Adipocyte (in vitro differentiated cells): ENCODE results near the gene SH3BP1.
"Not testable (repeated sequence)": the region's sequence is repeated elsewhere in the genome, so short reads cannot be mapped to it uniquely, and the experiment has no call there.

Experiments used
- DNase-seq: peaks from one replicate; pipeline ENCODE4 v3.0.0-alpha.2; 2015; ENCODE audit warnings: low read depth
- H3K27me3 ChIP-seq: replicated peaks from 2 replicates; pipeline ENCODE4 v1.7.0; 2013; ENCODE audit warnings: mild to moderate bottlenecking, low read length, moderate library complexity; ENCODE audit not compliant: control insufficient read depth, insufficient read depth
- H3K36me3 ChIP-seq: 2 replicates; pipeline ENCODE4 v1.7.0; 2013; ENCODE audit warnings: low read length, mild to moderate bottlenecking, moderate library complexity; ENCODE audit not compliant: control insufficient read depth, insufficient read depth, severe bottlenecking
- H3K4me1 ChIP-seq: 2 replicates; pipeline ENCODE4 v1.7.0; 2013; ENCODE audit warnings: mild to moderate bottlenecking, low read length, moderate library complexity; ENCODE audit not compliant: control insufficient read depth, insufficient read depth
- H3K4me3 ChIP-seq: 2 replicates; pipeline ENCODE4 v1.7.0; 2013; ENCODE audit warnings: mild to moderate bottlenecking, low read length, moderate library complexity
- H3K9ac ChIP-seq: 2 replicates; pipeline ENCODE4 v1.7.0; 2013; ENCODE audit warnings: mild to moderate bottlenecking, low read length, moderate library complexity
- H3K9me3 ChIP-seq: 2 replicates; pipeline ENCODE4 v1.7.0; 2013; ENCODE audit warnings: mild to moderate bottlenecking, low read length, moderate library complexity; ENCODE audit not compliant: control insufficient read depth

Gene SH3BP1

DNA sequence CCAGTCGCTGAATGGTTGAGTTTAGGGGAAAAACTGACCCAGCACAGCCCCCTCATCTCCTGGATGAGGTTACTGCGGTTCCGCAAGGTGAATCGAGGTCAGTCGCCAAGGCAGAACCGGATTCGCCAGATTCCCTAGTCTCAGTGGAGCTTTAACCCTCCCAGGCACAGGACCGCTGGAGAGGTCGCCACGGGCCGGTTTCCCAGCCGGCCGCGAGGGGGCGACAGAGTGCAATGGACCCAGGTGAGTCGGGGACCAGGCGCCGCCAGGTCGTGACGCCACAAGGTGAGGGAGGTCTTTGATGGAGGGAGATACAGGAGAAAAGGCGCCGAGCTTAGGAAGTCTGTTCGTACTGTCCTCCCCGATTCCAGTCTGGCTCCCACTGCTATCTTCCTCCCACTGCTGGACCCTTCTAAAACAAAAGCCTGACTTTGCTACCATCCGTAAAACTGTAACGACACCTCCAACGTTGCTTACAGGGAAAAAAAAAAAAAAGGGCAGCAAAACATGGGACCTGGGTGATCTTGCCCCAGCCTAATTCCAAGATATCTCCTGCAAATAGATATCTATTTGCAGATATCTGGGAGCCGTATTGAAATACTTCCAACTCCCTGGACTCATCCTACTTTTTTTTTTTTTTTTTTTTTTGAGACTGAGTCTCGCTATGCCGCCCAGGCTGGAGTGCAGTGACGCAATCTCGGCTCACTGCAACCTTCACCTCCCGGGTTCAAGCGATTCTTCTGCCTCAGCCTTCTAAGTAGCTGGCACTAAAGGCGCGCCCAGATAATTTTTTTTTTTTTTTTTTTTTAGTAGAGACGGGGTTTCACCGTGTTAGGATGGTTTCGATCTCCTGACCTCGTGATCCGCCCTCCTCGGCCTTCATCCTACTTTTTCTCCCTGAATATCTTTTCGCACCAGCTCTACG, 32.2 kb upstream of the SH3BP1 start:
- Histone ChIP-seq H3K9ac (peak overlapping the region; percentile 47), H3K4me1 (peaks cover 30% of the 10 kb centered on the region), H3K4me3 (peak overlapping the region; percentile 21), H3K27me3 (peaks cover 7% of the 10 kb centered on the region), H3K36me3 (no peaks in the 10 kb centered on the region), H3K9me3 (no peaks in the 10 kb centered on the region)
- peak; percentile 88 for DNase-seq

DNA sequence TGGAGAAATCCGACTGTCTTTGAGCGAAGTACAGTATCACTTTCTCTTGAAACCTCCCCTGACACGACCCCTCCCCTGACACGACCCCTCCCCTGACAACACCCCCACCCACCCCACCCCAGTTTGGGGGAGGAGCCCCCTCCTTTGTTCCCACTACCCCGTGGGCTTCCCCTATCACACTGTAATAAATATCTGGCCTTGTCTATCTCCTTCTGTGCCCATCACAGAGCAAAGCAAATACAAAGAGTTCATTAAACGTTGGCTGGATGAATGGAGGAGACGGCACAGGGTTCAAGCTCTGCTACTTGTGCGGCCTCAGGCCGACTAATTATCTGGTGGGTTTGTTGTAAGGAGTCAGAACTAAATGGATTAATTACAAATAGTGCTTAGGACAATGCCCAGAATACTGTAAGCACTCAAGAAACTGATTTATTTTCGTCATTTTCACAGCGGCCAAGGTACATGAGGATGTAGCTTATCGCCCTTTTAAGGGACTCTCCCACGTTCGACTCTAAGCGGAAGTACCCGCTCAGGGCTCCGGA, 31.5 kb upstream of the SH3BP1 start:
- DNase-seq = no peak
- no peaks in the 10 kb centered on the region for H3K36me3 ChIP-seq

DNA sequence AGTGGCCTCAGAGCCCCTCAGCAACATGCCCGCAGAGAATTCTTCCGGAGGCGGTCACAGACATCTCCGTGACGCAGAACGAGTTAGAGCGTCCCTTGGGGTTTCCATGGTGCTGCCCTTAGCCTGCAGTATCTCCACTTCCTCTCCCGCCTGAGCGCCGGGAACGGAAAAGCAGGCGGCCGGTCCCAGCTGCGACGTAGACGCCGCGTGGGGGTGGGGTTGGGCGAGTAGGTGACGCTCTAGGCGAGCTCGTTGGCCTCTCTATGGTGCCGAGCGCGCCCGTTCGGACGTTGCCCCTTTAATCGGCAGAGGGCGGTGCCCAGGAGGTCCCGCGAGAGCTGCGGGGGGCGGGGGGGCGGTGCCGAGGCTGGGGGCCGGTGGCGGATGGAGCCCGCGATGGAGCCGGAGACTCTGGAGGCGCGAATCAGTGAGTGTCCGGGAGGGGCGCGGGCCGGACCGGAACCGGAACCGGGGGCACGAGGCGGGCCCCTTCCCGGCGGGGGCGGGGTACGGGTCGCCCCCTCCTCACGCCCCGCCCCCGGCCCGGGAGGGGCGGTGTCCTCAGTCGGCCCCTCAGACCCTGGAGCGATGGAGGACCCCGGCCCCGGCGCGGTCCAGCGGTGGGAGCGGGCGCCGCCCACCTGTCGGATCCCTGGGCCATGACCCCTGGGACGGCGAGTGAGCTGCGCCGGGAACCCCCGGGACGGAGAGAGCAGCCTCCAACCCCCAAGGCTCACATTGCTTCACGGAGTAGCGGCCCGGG, 30.8 kb upstream of the SH3BP1 start, which contains the start of gene GGA1:
Gene GGA1 (plus strand): TSS at position 358 of the 763 bp plus-strand sequence. CDS start 27 bp downstream, at position 385.
- Histone ChIP-seq H3K9me3 (no peaks in the 10 kb centered on the region), H3K9ac (peak within 1 kb of the TSS; percentile 93), H3K27me3 (peaks cover 7% of the 10 kb centered on the region), H3K4me1 (peaks cover 37% of the 10 kb centered on the region), H3K4me3 (peak within 1 kb of the TSS; percentile 95), H3K36me3 (no peaks in the 10 kb centered on the region)
- DNase-seq = peak; percentile 97

More for the DNA sequence above, 31.5 kb upstream of the SH3BP1 start:
- peak overlapping the region; percentile 93 for H3K9ac ChIP-seq
- H3K27me3 ChIP-seq = peaks cover 7% of the 10 kb centered on the region
- H3K4me3 ChIP-seq = peak overlapping the region; percentile 95
- no peaks in the 10 kb centered on the region for H3K9me3 ChIP-seq
- H3K4me1 ChIP-seq = peaks cover 31% of the 10 kb centered on the region

DNA sequence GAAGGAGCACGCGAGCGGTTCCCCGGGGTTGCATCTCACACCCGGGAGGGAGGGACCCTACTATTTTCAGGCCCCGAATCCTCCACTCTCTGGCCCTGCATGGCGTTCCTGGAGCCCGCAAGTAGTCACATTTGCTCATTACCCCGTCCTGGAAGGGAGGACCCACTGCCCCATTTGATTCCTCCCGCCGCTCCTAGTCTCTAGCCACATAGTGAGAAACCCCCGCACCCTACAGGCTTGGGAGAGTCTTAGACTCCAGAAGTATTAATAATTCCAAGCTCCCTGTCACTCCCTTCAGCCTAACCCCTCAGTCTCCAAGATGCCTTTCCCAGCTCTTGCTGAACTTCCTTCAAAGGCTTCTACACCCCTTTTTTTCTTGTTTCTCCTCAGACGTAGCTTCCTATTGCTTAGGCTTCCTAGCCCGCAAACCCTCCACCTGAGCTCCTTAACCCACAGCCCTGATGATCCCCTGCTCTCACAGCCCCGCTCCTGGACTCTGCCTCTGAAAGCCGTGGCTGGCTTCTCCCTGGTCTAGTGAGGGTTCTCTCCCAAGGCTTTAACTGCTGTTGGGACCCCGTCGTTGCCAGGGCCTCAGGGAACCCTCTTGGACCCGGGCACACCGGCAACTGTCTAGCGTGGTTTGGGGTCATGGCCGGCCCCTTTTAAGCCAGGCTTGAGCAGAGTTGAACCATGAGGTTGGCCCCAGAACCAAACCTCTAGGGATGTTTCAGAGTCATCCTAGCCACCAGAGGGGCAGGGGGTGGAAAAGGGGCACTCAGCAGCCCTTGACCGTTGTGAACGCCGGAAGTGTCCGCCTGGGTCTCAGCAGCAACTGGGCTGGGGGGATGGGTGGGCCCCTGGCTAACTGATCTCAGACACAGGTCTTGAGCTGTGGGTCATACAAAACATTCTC, 30.0 kb upstream of the SH3BP1 start:
- H3K4me3 ChIP-seq = peak overlapping the region; percentile 95
- H3K9ac ChIP-seq = peak overlapping the region; percentile 93
- peaks cover 44% of the 10 kb centered on the region for H3K4me1 ChIP-seq
- no peaks in the 10 kb centered on the region for H3K36me3 ChIP-seq
- H3K27me3 ChIP-seq = peaks cover 7% of the 10 kb centered on the region
- peak; percentile 70 for DNase-seq
- H3K9me3 ChIP-seq = no peaks in the 10 kb centered on the region

DNA sequence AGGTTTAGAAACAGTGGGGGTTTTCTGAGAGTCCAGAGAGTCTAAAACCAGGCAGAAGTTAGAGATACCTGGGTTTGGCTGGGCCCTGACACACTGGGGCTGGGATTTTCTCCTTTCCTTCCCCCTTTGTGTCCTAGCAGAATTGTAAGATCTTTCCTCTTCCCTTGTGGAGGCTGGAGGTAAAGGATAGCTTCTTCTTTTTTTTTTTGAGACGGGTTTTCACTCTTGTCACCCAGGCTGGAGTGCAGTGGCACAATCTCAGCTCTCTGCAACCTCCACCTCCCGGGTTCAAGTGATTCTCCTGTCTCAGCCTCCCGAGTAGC, 29.4 kb upstream of the SH3BP1 start:
- not testable (repeated sequence) for H3K27me3 ChIP-seq, H3K9me3 ChIP-seq, DNase-seq, H3K36me3 ChIP-seq
- peak overlapping the region; percentile 93 for H3K9ac ChIP-seq
- peak overlapping the region; percentile 95 for H3K4me3 ChIP-seq
- peaks cover 44% of the 10 kb centered on the region for H3K4me1 ChIP-seq

DNA sequence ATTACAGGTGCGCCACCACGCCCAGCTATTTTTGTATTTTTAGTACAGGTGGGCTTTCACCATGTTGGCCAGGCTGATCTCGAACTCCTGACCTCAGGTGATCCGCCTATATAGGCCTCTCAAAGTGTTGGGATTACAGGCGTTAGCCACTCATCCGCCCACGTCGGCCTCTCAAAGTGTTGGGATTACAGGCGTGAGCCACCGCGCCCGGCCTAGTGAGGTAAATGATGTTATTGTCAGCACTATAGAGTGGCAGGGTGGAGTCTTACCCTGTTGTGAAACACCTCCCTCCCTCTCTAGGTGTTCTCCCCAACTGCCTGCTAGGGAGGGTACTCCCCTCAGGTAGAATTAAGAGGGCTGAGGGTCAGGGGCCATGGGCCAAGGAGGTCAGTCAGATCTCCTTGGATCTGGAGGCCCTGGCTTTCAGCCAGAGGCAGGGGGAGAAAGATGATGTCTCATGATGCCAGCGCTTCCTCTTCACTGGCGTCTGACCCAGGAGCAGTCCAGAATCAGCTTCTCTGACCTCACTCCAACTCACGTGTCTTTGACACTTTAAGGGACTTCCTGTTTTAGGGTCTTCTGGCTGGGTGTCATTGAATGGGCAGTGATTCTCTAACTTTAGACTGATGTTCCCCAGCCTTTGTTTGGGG, 28.9 kb upstream of the SH3BP1 start:
- no peaks in the 10 kb centered on the region for H3K9me3 ChIP-seq
- peaks cover 2% of the 10 kb centered on the region for H3K36me3 ChIP-seq
- peaks cover 4% of the 10 kb centered on the region for H3K27me3 ChIP-seq
- DNase-seq = no peak
- peaks cover 44% of the 10 kb centered on the region for H3K4me1 ChIP-seq
- peak overlapping the region; percentile 93 for H3K9ac ChIP-seq
- H3K4me3 ChIP-seq = no peak overlapping the region

DNA sequence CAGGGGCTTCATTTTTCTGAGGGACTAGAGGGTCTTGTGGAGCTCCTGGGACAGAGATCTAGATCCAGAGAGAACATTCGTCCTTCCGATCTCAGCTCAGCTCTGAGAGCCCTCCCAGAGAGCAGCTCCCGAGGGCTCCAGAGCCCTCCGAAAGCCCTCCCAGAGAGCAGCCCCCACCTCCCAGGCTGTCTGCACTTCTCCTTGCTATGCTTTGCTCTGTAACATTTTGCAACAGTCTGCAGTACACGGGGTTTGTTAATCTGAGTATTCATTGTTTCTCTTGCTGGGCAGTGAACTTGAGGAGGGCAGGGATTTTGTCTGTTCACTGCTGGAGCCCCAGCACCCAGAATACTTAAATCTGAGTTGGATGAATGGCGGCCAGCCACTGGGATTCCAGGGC, 28.3 kb upstream of the SH3BP1 start:
- H3K27me3 ChIP-seq = no peaks in the 10 kb centered on the region
- no peak for DNase-seq
- H3K4me3 ChIP-seq = no peak overlapping the region
- H3K4me1 ChIP-seq = peaks cover 44% of the 10 kb centered on the region
- H3K9ac ChIP-seq = peak overlapping the region; percentile 54
- no peaks in the 10 kb centered on the region for H3K9me3 ChIP-seq
- peaks cover 6% of the 10 kb centered on the region for H3K36me3 ChIP-seq

DNA sequence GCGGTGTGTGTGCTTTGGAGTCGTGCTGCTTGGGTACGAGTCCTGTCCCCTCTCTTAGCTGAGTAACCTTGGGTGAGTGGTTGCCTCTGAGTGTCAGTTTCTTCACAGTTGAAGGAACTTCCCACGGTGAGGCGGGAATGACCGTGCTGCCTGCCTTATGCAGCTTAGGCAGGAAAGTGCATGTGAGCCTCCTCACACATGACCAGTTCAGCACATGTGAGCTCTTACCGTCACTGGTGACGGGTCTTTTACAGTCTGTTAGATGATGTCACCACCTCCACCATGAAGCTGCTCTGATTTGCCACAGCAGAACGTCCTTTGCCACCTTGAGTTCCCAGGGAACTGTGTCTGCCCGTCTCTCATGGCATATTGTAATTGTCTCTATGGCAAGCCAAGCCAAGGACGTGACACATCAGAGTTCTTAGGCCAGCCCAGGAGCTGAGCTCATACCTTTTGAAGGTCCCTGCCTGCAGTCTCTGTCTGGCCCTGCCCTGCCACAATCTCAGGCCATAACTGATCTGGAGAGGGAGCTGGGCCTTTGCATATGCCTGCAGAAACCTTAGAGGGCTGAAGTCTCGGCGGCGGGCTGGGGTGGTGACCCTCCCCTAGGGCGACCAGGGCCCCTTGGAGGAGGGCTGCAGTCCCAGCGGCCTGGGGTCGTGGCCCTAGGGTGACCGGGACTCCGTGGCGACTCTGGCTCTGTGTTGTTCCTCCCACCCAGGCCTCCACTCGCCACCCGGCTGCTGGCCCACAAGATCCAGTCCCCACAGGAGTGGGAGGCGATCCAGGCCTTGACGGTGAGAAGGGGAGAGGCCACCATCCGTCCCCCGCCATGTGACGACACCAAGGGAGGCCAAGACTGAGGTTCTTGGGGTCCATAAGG, 23.0 kb upstream of the SH3BP1 start:
- Histone ChIP-seq H3K36me3 (peaks cover 51% of the 10 kb centered on the region), H3K27me3 (no peaks in the 10 kb centered on the region), H3K9me3 (no peaks in the 10 kb centered on the region), H3K4me3 (no peak overlapping the region), H3K4me1 (peaks cover 17% of the 10 kb centered on the region), H3K9ac (no peak overlapping the region)
- DNase-seq = no peak

DNA sequence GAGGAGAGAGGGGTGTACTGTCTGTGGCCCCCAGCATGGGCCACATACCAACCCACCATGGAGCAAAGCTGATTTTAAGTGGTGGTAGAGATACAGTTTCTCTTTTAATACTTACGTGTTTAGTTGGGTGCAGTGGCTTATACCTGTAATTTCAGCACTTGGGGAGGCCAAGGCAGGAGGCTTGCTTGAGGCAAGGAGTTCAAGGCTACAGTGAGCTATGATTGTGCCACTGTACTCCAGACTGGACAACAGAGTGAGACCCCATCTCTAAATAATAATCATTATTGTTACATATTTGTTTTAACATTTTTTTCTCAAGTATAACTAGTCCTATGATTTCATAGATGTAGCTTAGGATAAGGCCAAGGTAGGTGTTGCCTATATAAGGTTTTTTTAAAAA, 22.0 kb upstream of the SH3BP1 start:
- peaks cover 13% of the 10 kb centered on the region for H3K4me1 ChIP-seq
- no peaks in the 10 kb centered on the region for H3K27me3 ChIP-seq
- no peak overlapping the region for H3K4me3 ChIP-seq
- peaks cover 53% of the 10 kb centered on the region for H3K36me3 ChIP-seq
- H3K9me3 ChIP-seq = no peaks in the 10 kb centered on the region
- no peak overlapping the region for H3K9ac ChIP-seq
- DNase-seq = no peak
